IMR-90 (cell line): ENCODE results near the gene MED26. TPM values are rescaled to one million over a fixed set of nuclear protein-coding genes. Genes with fewer than 3 reads are reported as not detected.

Experiments used
- ATAC-seq: fragments of 200-7000 bp; cut with Tn5 transposase; 2 replicates; pipeline ENCODE4 v1.9.1; 2020; ENCODE audit warnings: low read depth, mild to moderate bottlenecking, moderate library complexity
- BruUV-seq: library from RNA; stranded (reverse); fragments of 400-500 nt; replicated peaks from 2 replicates; lab custom pipeline; 2021; lab: Mats Ljungman, UMichigan
- CTCF ChIA-PET: fragments of 300-600 bp; formaldehyde crosslinking; extraction: SDS; loops from one replicate; lab custom pipeline; 2021; ENCODE audit warnings: antibody characterized with exemption; lab: Yijun Ruan, JAX
- POLR2A ChIA-PET: fragments of 300-600 bp; sonication (Branson Sonifier 250); formaldehyde crosslinking; loops from one replicate; lab custom pipeline; 2022; ENCODE audit warnings: antibody characterized with exemption; ENCODE audit not compliant: unreplicated experiment; lab: Charles Lee
- DNase-seq: peaks from one replicate; pipeline ENCODE4 v3.0.0; 2013
- H2AFZ ChIP-seq: replicated peaks from 2 replicates; pipeline ENCODE3; 2013; ENCODE audit warnings: low read length, mild to moderate bottlenecking; ENCODE audit not compliant: poor library complexity
- H2AK5ac ChIP-seq: 2 replicates; pipeline ENCODE4 v1.6.1; 2013; ENCODE audit warnings: low read depth, low read length, inconsistent platforms
- H2AK9ac ChIP-seq: replicated peaks from 2 replicates; pipeline ENCODE3; 2013; ENCODE audit warnings: mild to moderate bottlenecking, low read depth, low read length, moderate library complexity; ENCODE audit not compliant: poor library complexity
- H2BK120ac ChIP-seq: 2 replicates; pipeline ENCODE4 v1.6.1; 2013; ENCODE audit warnings: low read depth, low read length, inconsistent platforms
- H2BK15ac ChIP-seq: 3 replicates; pipeline ENCODE4 v1.6.1; 2013; ENCODE audit warnings: low read depth, low read length, inconsistent platforms
- H2BK20ac ChIP-seq: 2 replicates; pipeline ENCODE4 v1.6.1; 2013; ENCODE audit warnings: low read depth, mild to moderate bottlenecking, inconsistent platforms, low read length, moderate library complexity
- H2BK5ac ChIP-seq: 2 replicates; pipeline ENCODE4 v1.6.1; 2013; ENCODE audit warnings: mild to moderate bottlenecking, low read depth, low read length, inconsistent platforms; ENCODE audit not compliant: poor library complexity, severe bottlenecking
- H3K14ac ChIP-seq: replicated peaks from 2 replicates; pipeline ENCODE4 v1.6.1; 2013; ENCODE audit warnings: low read depth, low read length, inconsistent platforms
- H3K18ac ChIP-seq: 2 replicates; pipeline ENCODE4 v1.6.1; 2013; ENCODE audit warnings: low read depth, low read length, control low read depth
- H3K23ac ChIP-seq: 2 replicates; pipeline ENCODE4 v1.6.1; 2013; ENCODE audit warnings: low read depth, low read length, inconsistent platforms
- H3K27ac ChIP-seq: 2 replicates; pipeline ENCODE4 v1.5.1; 2013; ENCODE audit warnings: mild to moderate bottlenecking, control low read depth, low read length; ENCODE audit not compliant: insufficient read depth
- H3K27me3 ChIP-seq: 2 replicates; pipeline ENCODE4 v1.6.1; 2013; ENCODE audit warnings: low read length; ENCODE audit not compliant: control insufficient read depth, insufficient read depth
- H3K36me3 ChIP-seq: 2 replicates; pipeline ENCODE4 v1.6.1; 2013; ENCODE audit warnings: low read length, mixed read lengths; ENCODE audit not compliant: control insufficient read depth, insufficient read depth
- H3K4ac ChIP-seq: 2 replicates; pipeline ENCODE4 v1.6.1; 2013; ENCODE audit warnings: low read depth, low read length, inconsistent platforms
- H3K4me1 ChIP-seq: 2 replicates; pipeline ENCODE4 v1.6.1; 2013; ENCODE audit warnings: low read length, mixed read lengths; ENCODE audit not compliant: control insufficient read depth, insufficient read depth
- H3K4me2 ChIP-seq: 2 replicates; pipeline ENCODE4 v1.6.1; 2013; ENCODE audit warnings: low read depth, mild to moderate bottlenecking, control low read depth, low read length, moderate library complexity
- H3K4me3 ChIP-seq: 2 replicates; pipeline ENCODE4 v1.5.1; 2013; ENCODE audit warnings: low read depth, mild to moderate bottlenecking, control low read depth, low read length, moderate library complexity; ENCODE audit not compliant: insufficient read depth
- H3K56ac ChIP-seq: 2 replicates; pipeline ENCODE4 v1.6.1; 2013; ENCODE audit warnings: low read length, inconsistent platforms; ENCODE audit not compliant: insufficient read depth; ENCODE audit errors: extremely low read depth
- H3K79me1 ChIP-seq, 2 experiments: 2 replicates each; pipeline ENCODE4 v1.6.1; 2013; ENCODE audit warnings: low read length in 2 of 2, inconsistent platforms in 1 of 2, low read depth in 1 of 2
- H3K9ac ChIP-seq: 2 replicates; pipeline ENCODE4 v1.6.1; 2013; ENCODE audit warnings: low read depth, low read length, control low read depth
- H3K9me1 ChIP-seq: 2 replicates; pipeline ENCODE4 v1.6.1; 2013; ENCODE audit warnings: low read length, inconsistent platforms; ENCODE audit not compliant: insufficient read depth
- H3K9me3 ChIP-seq: 2 replicates; pipeline ENCODE4 v1.6.1; 2013; ENCODE audit warnings: low read length; ENCODE audit not compliant: control insufficient read depth, insufficient read depth
- H4K20me1 ChIP-seq: 2 replicates; pipeline ENCODE4 v1.6.1; 2013; ENCODE audit warnings: low read length, inconsistent platforms; ENCODE audit not compliant: insufficient read depth
- H4K5ac ChIP-seq: 2 replicates; pipeline ENCODE4 v1.6.1; 2013; ENCODE audit warnings: mild to moderate bottlenecking, low read depth, low read length, control low read depth
- H4K8ac ChIP-seq, 2 experiments: 2 replicates each; pipeline ENCODE4 v1.6.1; 2013; ENCODE audit warnings: low read depth in 2 of 2, low read length in 2 of 2, control low read depth in 1 of 2, inconsistent platforms in 1 of 2
- H4K91ac ChIP-seq: 2 replicates; pipeline ENCODE4 v1.6.1; 2013; ENCODE audit warnings: low read depth, low read length, inconsistent platforms; ENCODE audit not compliant: insufficient read depth
- BHLHE40 ChIP-seq: fragments of 150-350 bp; IDR thresholded peaks from 2 replicates; pipeline ENCODE4 v1.6.1; 2016; ENCODE audit warnings: mild to moderate bottlenecking, low read depth, low read length
- CEBPB ChIP-seq: IDR thresholded peaks from 2 replicates; pipeline ENCODE4 v1.6.1; 2012; ENCODE audit warnings: low read depth, low read length, improper control_type of control experiment
- CHD1 ChIP-seq: IDR thresholded peaks from 2 replicates; pipeline ENCODE4 v1.6.1; 2012; ENCODE audit warnings: low read depth, low read length, improper control_type of control experiment
- CTCF ChIP-seq: conservative IDR thresholded peaks from 2 replicates; pipeline ENCODE4 v1.5.1; 2012; ENCODE audit warnings: mild to moderate bottlenecking, low read depth, low read length, improper control_type of control experiment
- ELK1 ChIP-seq: fragments of 150-350 bp; IDR thresholded peaks from 2 replicates; pipeline ENCODE4 v1.6.1; 2016; ENCODE audit warnings: low read depth, mild to moderate bottlenecking, low read length, moderate library complexity, borderline replicate concordance
- FOS ChIP-seq: fragments of 150-350 bp; IDR thresholded peaks from 2 replicates; pipeline ENCODE4 v1.6.1; 2016; ENCODE audit warnings: low read depth, low read length
- MAFK ChIP-seq: IDR thresholded peaks from 2 replicates; pipeline ENCODE4 v1.6.1; 2012; ENCODE audit warnings: low read depth, low read length, improper control_type of control experiment
- NFE2L2 ChIP-seq: fragments of 150-350 bp; IDR thresholded peaks from 2 replicates; pipeline ENCODE4 v1.6.1; 2016; ENCODE audit warnings: low read depth, mild to moderate bottlenecking, low read length
- POLR2A ChIP-seq: IDR thresholded peaks from 2 replicates; pipeline ENCODE4 v1.6.1; 2012; ENCODE audit warnings: mild to moderate bottlenecking, low read depth, low read length
- RAD21 ChIP-seq: IDR thresholded peaks from 2 replicates; pipeline ENCODE4 v1.6.1; 2012; ENCODE audit warnings: low read length, improper control_type of control experiment
- RFX5 ChIP-seq: IDR thresholded peaks from 2 replicates; pipeline ENCODE4 v1.8.0; 2012; ENCODE audit warnings: low read depth, mild to moderate bottlenecking, low read length, moderate library complexity
- SMC3 ChIP-seq: fragments of 150-350 bp; IDR thresholded peaks from 2 replicates; pipeline ENCODE4 v1.6.1; 2016; ENCODE audit warnings: low read depth, mild to moderate bottlenecking, antibody characterized with exemption, low read length, moderate library complexity
- WGBS, 2 experiments: methylation state at CpG; one replicate each; pipeline versions ENCODE4 v1.1.5 to v1.1.7; 2013; ENCODE audit warnings: missing lambda C conversion rate in 2 of 2; ENCODE audit not compliant: insufficient read length in 1 of 2; ENCODE audit errors: extremely low coverage in 2 of 2; 5-methylcytosine and 5-hydroxymethylcytosine counted together
- dilution Hi-C: fragments of 300-500 bp; cut with HindIII; formaldehyde crosslinking; loops from one replicate; pipeline ENCODE4 v1.14.3; 2018; ENCODE audit warnings: low sequenced_read_pairs; ENCODE audit not compliant: unreplicated experiment
- in situ Hi-C: fragments of 300-500 bp; cut with MboI; formaldehyde crosslinking; loops from 3 replicates; pipeline ENCODE4 v1.14.3; 2019; ENCODE audit warnings: low sequenced_read_pairs, inconsistent platforms, mixed read lengths
- intact Hi-C: fragments of 100-400 bp; cut with micrococcal nuclease; formaldehyde crosslinking; loops from 2 replicates; pipeline ENCODE4 v1.10.0; 2022
- polyA plus RNA-seq, 3 experiments: library from polyadenylated mRNA; depleted of rRNA; stranded (reverse); fragments of >200 nt; gene quantifications; 2 replicates each; pipeline ENCODE4 v1.2.3, GENCODE V29; 2012; ENCODE audit warnings: low replicate concordance in 1 of 3
- total RNA-seq: library from RNA; depleted of rRNA; stranded (reverse); fragments of >200 nt; gene quantifications from 2 replicates; pipeline ENCODE4 v1.2.3, GENCODE V29; 2012

The MED26 gene
- total and polyA plus RNA-seq, 2 of the 4 experiments (the other 2 are of a cell fraction) = 2.0 to 4.0 TPM

- H3K27ac ChIP-seq = no peak overlapping the region
- H3K9me3 ChIP-seq = no peaks in the 10 kb centered on the region
- no peak overlapping the region for H2BK15ac ChIP-seq
- H2AFZ ChIP-seq = no peak overlapping the region
- H4K91ac ChIP-seq = no peak overlapping the region
- H3K4me3 ChIP-seq = no peak overlapping the region
- ChIA-PET POLR2A (interaction anchor here (0.6 kb wide), 1 partner anchor 433 kb away, joined by 3 read pairs; no protein-coding TSS in a partner anchor), CTCF (no interaction called here)
- TF ChIP-seq ELK1 = no peak
- no peak for TF ChIP-seq SMC3
- TF ChIP-seq RAD21 = no peak
- no peak for TF ChIP-seq CEBPB
- TF ChIP-seq POLR2A = no peak
- TF ChIP-seq CTCF = no peak
- no peak for TF ChIP-seq BHLHE40
- TF ChIP-seq CHD1 = no peak
- no peak for TF ChIP-seq FOS
- TF ChIP-seq RFX5 = no peak
- TF ChIP-seq MAFK = no peak
- TF ChIP-seq NFE2L2 = no peak
- H3K9ac ChIP-seq = no peak overlapping the region
- no peaks in the 10 kb centered on the region for H3K27me3 ChIP-seq
- no peak overlapping the region for H2BK120ac ChIP-seq
- 0 out of 2 replicates have a peak, but pooled peaks cover 2% of the 10 kb centered on the region for H3K4me1 ChIP-seq
- H4K5ac ChIP-seq = no peak overlapping the region
- H3K9me1 ChIP-seq = peaks cover 14% of the 10 kb centered on the region
- H3K56ac ChIP-seq = no peak overlapping the region
- DNase-seq = no peak
- TSS peak; percentile 31 for BruUV-seq
- H4K8ac ChIP-seq = no peak overlapping the region
- H3K36me3 ChIP-seq = peaks cover 11% of the 10 kb centered on the region
- 87% methylated on average over 6 of the region's 16 CpGs; no CpG with 5 or more reads in 1 of the 2 experiments for WGBS, 2 experiments
- H3K18ac ChIP-seq = no peak overlapping the region
- no peak overlapping the region for H2AK9ac ChIP-seq
- 0 out of 2 replicates have a peak overlapping the region, but pooled peaks have one; percentile 51 for H3K23ac ChIP-seq
- H3K4ac ChIP-seq = no peak overlapping the region
- dilution Hi-C loops (no loop called here), in situ Hi-C loops (loop anchor here (5.0 kb wide), 1 partner anchor 43 kb away; no protein-coding TSS in a partner anchor), intact Hi-C loops (loop anchor here (5.0 kb wide), 1 partner anchor 53 kb away; the partner anchor contains the start of gene SLC35E1)
- peaks cover 81% of the 10 kb centered on the region for H4K20me1 ChIP-seq
- H3K14ac ChIP-seq = no peak overlapping the region
- H3K79me1 ChIP-seq = peaks cover 13 to 78% of the 10 kb centered on the region in 2 experiments
- no peak overlapping the region for H3K4me2 ChIP-seq
- ATAC-seq = no peak
- no peak overlapping the region for H2BK20ac ChIP-seq
- no peak overlapping the region for H2AK5ac ChIP-seq
- H2BK5ac ChIP-seq = no peak overlapping the region
These were observed 2.6 kb downstream of the MED26 start for GRCh38 chr19:16625163-16625958.
